HL-60 (cell line): ENCODE results near the gene PGLYRP2.
"Not testable (repeated sequence)": the region's sequence is repeated elsewhere in the genome, so short reads cannot be mapped to it uniquely, and the experiment has no call there.

Source experiments
- DNase-seq, 2 experiments: peaks; one replicate each; pipeline ENCODE4 v3.0.0-alpha.2; 2010 to 2020; ENCODE audit warnings: low read depth in 1 of 2, low spot score in 1 of 2
- H3K27ac ChIP-seq: fragments of 250-450 bp; sonication (Bioruptor Pico); replicated peaks from 2 replicates; pipeline ENCODE4 v1.5.1; 2020; ENCODE audit warnings: mild to moderate bottlenecking, moderate library complexity
- H3K27me3 ChIP-seq: fragments of 250-450 bp; sonication (Bioruptor Pico); 2 replicates; pipeline ENCODE4 v1.5.1; 2021; ENCODE audit warnings: mild to moderate bottlenecking, moderate library complexity; ENCODE audit not compliant: insufficient read depth, poor library complexity, severe bottlenecking
- H3K4me3 ChIP-seq: replicated peaks from 2 replicates; pipeline ENCODE4 v1.5.1; 2011; ENCODE audit warnings: mild to moderate bottlenecking, control low read depth, low read length; ENCODE audit not compliant: insufficient read depth
- GABPA ChIP-seq: IDR thresholded peaks from 2 replicates; pipeline ENCODE4 v1.6.1; 2012; ENCODE audit warnings: low read depth
- POLR2AphosphoS5 ChIP-seq: IDR thresholded peaks from 2 replicates; pipeline ENCODE4 v1.6.1; 2012; ENCODE audit warnings: low read depth
- REST ChIP-seq: IDR thresholded peaks from 2 replicates; pipeline ENCODE4 v1.6.1; 2012; ENCODE audit warnings: low read depth; ENCODE audit not compliant: insufficient replicate concordance
- SPI1 ChIP-seq: IDR thresholded peaks from 2 replicates; pipeline ENCODE4 v1.6.1; 2012; ENCODE audit warnings: low read depth, mild to moderate bottlenecking, borderline replicate concordance
- TF ChIP-seq, protein P1 (sequence below): IDR thresholded peaks from one replicate; pipeline ENCODE4 v1.5.1; 2011; ENCODE audit warnings: low read length, control low read depth, inconsistent platforms; ENCODE audit not compliant: insufficient read depth

Gene PGLYRP2

DNA sequence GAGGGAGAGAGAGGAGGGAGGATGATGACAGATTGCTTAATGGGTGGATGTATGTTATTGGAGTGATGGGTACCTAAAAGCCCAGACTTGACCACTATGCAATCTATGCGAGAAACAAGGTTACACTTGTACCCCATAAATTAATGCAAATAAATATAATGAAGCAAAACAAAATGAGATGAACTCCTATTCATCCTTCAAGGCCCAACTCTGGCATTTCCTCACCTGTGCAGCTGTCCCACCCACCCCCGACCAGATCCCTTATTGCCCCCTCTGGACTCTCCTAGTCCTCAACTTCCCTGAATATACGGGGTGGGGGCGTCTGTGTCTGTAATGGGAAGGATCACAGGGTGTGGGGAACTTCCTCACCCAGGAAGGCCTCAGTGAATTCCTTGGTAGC lies 4.1 kb downstream of the PGLYRP2 start:
- DNase-seq = no peak
- no peaks in the 10 kb centered on the region for H3K27me3 ChIP-seq
- H3K27ac ChIP-seq = no peak overlapping the region
- TF ChIP-seq, protein P1, sequence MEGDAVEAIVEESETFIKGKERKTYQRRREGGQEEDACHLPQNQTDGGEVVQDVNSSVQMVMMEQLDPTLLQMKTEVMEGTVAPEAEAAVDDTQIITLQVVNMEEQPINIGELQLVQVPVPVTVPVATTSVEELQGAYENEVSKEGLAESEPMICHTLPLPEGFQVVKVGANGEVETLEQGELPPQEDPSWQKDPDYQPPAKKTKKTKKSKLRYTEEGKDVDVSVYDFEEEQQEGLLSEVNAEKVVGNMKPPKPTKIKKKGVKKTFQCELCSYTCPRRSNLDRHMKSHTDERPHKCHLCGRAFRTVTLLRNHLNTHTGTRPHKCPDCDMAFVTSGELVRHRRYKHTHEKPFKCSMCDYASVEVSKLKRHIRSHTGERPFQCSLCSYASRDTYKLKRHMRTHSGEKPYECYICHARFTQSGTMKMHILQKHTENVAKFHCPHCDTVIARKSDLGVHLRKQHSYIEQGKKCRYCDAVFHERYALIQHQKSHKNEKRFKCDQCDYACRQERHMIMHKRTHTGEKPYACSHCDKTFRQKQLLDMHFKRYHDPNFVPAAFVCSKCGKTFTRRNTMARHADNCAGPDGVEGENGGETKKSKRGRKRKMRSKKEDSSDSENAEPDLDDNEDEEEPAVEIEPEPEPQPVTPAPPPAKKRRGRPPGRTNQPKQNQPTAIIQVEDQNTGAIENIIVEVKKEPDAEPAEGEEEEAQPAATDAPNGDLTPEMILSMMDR = no peak
- TF ChIP-seq REST = no peak
- TF ChIP-seq SPI1 = no peak
- no peak for TF ChIP-seq GABPA
- no peak for TF ChIP-seq POLR2AphosphoS5
- no peak overlapping the region for H3K4me3 ChIP-seq

DNA sequence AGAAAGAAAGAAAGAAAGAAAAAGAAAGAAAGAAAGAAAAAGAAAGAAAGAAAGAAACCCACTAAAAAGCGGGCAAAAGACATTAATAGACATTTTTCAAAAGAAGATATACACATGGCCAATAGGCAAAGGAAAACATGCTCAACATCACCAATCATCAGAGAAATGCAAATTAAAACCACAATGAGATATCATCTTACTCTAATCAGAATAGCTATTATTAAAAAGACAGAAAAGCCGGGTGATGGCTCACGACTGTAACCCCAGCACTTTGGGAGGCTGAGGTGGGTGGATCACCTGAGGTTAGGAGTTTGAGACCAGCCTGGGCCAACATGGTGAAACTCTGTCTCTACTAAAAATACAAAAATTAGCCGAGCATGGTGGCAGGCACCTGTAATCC lies 5.5 kb downstream of the PGLYRP2 start:
- H3K27me3 ChIP-seq, H3K4me3 ChIP-seq, H3K27ac ChIP-seq, DNase-seq: not testable (repeated sequence)

DNA sequence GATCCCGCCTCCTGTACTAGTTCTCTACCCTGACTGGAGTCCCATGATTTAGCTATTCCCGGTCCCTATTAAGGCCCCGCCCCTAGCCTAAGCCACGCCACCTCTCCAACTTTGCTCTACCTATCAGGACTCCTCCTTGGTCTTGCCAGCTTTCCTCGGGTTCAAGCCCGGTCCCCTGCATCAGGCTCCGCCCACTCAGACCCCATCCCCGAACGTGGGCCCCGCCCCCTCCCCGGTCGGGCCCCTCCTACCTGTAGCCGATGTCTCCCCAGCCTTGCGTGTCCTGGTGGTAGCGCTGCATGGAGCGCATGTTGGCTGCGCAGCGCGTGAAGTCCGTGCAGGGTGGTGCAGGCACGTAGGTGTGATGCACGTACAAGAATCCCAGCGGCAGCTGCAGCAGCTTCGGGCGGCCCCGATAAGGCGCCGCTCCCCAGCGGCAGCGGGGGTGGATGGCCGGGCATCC lies 7.6 kb downstream of the PGLYRP2 start:
- DNase-seq = no peak
- no peak overlapping the region for H3K4me3 ChIP-seq
- H3K27me3 ChIP-seq = peaks cover 2% of the 10 kb centered on the region
- H3K27ac ChIP-seq = no peak overlapping the region
- TF ChIP-seq, protein P1 = no peak
- no peak for TF ChIP-seq POLR2AphosphoS5
- no peak for TF ChIP-seq GABPA
- no peak for TF ChIP-seq REST
- no peak for TF ChIP-seq SPI1

DNA sequence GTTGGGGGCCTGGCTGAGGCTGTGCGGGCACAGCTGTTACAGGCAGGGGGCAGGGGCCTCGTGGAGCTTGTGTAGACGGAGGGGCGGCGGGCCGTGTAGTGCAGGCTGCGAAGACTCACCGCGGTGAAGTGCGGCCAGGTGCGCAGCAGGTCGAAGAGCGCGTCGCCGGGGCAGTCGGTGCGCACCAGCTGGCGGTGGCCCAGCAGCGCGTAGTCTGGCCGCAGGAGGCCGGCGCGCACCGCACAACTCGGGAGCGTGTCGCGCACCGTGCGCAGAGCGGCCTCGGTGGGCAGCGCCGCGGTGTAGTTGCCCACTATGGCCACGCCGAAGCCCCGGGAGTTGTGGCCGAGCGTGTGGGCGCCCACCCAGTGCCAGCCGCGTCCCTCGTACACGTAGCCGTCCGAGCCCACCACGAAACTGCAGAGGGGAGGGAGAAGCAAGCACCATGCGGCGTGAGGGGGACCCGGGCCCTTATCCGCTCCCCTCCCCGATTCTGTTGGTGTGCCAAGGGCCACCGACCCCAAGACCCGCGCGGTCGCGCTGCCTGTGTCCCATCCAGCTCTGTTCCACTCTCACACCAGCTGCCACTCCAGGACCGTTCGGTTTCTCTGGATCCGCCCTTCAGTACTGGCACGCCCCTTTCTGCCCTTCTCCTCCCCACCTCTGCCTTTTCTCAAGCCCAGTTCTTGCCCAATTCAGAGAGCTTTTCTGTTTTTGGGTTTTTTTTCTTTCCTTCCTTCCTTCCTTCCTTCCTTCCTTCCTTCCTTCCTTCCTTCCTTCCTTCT lies 9.6 kb downstream of the PGLYRP2 start:
- Histone ChIP-seq H3K4me3 (peak overlapping the region; percentile 31), H3K27me3 (peaks cover 2% of the 10 kb centered on the region), H3K27ac (no peak overlapping the region)
- TF ChIP-seq REST = no peak
- TF ChIP-seq POLR2AphosphoS5 = no peak
- no peak for TF ChIP-seq SPI1
- TF ChIP-seq, protein P1 = no peak
- TF ChIP-seq GABPA = no peak
- DNase-seq = no peak
